ENCODE measurements around the gene TNNT2.

Gene TNNT2

GRCh38 chr1:201401700-201402099 lies 24.2 kb upstream of the TNNT2 start:
- DNase-seq (ENCODE audit: low spot score) = no peak
- no peak for TF ChIP-seq CTCF (IDR thresholded peaks at IDR 0.05; ENCODE audit: extremely low read depth, missing control alignments)

- no peak for DNase-seq (ENCODE audit: low spot score)
- no peak for TF ChIP-seq CTCF (IDR thresholded peaks at IDR 0.05; ENCODE audit: extremely low read depth, missing control alignments)
These were observed 23.4 kb upstream of the TNNT2 start for GRCh38 chr1:201400852-201401230.

- DNase-seq (ENCODE audit: low spot score) = no peak
- no peak for TF ChIP-seq CTCF (IDR thresholded peaks at IDR 0.05; ENCODE audit: extremely low read depth, missing control alignments)
These were observed 22.9 kb upstream of the TNNT2 start for GRCh38 chr1:201400212-201400851.

GRCh38 chr1:201399352-201400126 lies 22.1 kb upstream of the TNNT2 start:
- TF ChIP-seq CTCF (IDR thresholded peaks at IDR 0.05; ENCODE audit: extremely low read depth, missing control alignments) = no peak
- no peak for DNase-seq (ENCODE audit: low spot score)

- TF ChIP-seq CTCF (IDR thresholded peaks at IDR 0.05; ENCODE audit: extremely low read depth, missing control alignments) = no peak
These were observed 21.5 kb upstream of the TNNT2 start, which contains the start of gene LAD1 for GRCh38 chr1:201399018-201399351. LAD1 (minus strand) TSS chr1:201399324; CDS start chr1:201399306, 18 bp downstream.

GRCh38 chr1:201397675-201398074 lies 20.2 kb upstream of the TNNT2 start:
- no peak for DNase-seq (ENCODE audit: low spot score)
- no peak for TF ChIP-seq CTCF (IDR thresholded peaks at IDR 0.05; ENCODE audit: extremely low read depth, missing control alignments)

More at GRCh38 chr1:201399018-201399351, 21.5 kb upstream of the TNNT2 start, which contains the start of gene LAD1:
- DNase-seq (ENCODE audit: low spot score) = no peak

- no peak for DNase-seq (ENCODE audit: low spot score)
- no peak for TF ChIP-seq CTCF (IDR thresholded peaks at IDR 0.05; ENCODE audit: extremely low read depth, missing control alignments)
These were observed 19.5 kb upstream of the TNNT2 start for GRCh38 chr1:201396861-201397464.

Data from GM20000 (cell line).